Measurements from ENCODE around the gene RXRB. TPM values are rescaled to one million over a fixed set of nuclear protein-coding genes. Genes with fewer than 3 reads are reported as not detected.

Gene RXRB
- polyA plus RNA-seq, 2 of the 4 experiments (the other 2 are of a cell fraction) = 15.6 to 20.3 TPM

GRCh38 chr6:33213166-33213988 lies 12.9 kb upstream of the RXRB start:
- ChIA-PET POLR2A (no interaction called here), CTCF (no interaction called here)
- peaks cover 5% of the 10 kb centered on the region; the same call in 1 of the 3 replicates for H3K4me1 ChIP-seq
- WGBS (ENCODE audit: missing lambda C conversion rate) = 27% methylated on average over 25 of the region's 43 CpGs
- H3K4me2 ChIP-seq = peak overlapping the region; percentile 82
- peak overlapping the region; percentile 42 for H3K4me3 ChIP-seq
- peak overlapping the region; percentile 36 to 75; a peak in 4 of 6 replicates for H3K27ac ChIP-seq
- no peaks in the 10 kb centered on the region for H3K9me3 ChIP-seq
- no peak for DNase-seq (ENCODE audit: low read depth in 1 of 2, low spot score in 1 of 2)
- peak in 1 of 2 experiments; percentile 51; a peak in 3 of 6 replicates for ATAC-seq
- no peak for TF ChIP-seq ATOH8 (CRISPR knock-in tag; IDR thresholded peaks at IDR 0.05; ENCODE audit: low read depth)
- TF ChIP-seq MAX (IDR thresholded peaks at IDR 0.05) = no peak
- no peak for TF ChIP-seq HOXA7 (CRISPR knock-in tag; IDR thresholded peaks at IDR 0.05)
- TF ChIP-seq CEBPB (IDR thresholded peaks at IDR 0.05) = no peak
- TF ChIP-seq TP53 (CRISPR knock-in tag; IDR thresholded peaks at IDR 0.05) = no peak
- TF ChIP-seq, protein P1, sequence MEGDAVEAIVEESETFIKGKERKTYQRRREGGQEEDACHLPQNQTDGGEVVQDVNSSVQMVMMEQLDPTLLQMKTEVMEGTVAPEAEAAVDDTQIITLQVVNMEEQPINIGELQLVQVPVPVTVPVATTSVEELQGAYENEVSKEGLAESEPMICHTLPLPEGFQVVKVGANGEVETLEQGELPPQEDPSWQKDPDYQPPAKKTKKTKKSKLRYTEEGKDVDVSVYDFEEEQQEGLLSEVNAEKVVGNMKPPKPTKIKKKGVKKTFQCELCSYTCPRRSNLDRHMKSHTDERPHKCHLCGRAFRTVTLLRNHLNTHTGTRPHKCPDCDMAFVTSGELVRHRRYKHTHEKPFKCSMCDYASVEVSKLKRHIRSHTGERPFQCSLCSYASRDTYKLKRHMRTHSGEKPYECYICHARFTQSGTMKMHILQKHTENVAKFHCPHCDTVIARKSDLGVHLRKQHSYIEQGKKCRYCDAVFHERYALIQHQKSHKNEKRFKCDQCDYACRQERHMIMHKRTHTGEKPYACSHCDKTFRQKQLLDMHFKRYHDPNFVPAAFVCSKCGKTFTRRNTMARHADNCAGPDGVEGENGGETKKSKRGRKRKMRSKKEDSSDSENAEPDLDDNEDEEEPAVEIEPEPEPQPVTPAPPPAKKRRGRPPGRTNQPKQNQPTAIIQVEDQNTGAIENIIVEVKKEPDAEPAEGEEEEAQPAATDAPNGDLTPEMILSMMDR (IDR thresholded peaks at IDR 0.05) = no peak
- TF ChIP-seq ZSCAN20 (CRISPR knock-in tag; IDR thresholded peaks at IDR 0.05) = no peak
- no peak for TF ChIP-seq KDM5A (IDR thresholded peaks at IDR 0.05)
- TF ChIP-seq MAFK (IDR thresholded peaks at IDR 0.05; ENCODE audit: partially characterized antibody) = no peak
- TF ChIP-seq RFX5 (IDR thresholded peaks at IDR 0.05) = no peak
- no peak for TF ChIP-seq FOXS1 (CRISPR knock-in tag; IDR thresholded peaks at IDR 0.05)
- TF ChIP-seq, protein P2, sequence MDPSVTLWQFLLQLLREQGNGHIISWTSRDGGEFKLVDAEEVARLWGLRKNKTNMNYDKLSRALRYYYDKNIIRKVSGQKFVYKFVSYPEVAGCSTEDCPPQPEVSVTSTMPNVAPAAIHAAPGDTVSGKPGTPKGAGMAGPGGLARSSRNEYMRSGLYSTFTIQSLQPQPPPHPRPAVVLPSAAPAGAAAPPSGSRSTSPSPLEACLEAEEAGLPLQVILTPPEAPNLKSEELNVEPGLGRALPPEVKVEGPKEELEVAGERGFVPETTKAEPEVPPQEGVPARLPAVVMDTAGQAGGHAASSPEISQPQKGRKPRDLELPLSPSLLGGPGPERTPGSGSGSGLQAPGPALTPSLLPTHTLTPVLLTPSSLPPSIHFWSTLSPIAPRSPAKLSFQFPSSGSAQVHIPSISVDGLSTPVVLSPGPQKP (IDR thresholded peaks at IDR 0.05; ENCODE audit: low read depth, low read length) = no peak
- no peak for FAIRE-seq

GRCh38 chr6:33212857-33213165 lies 12.3 kb upstream of the RXRB start:
- no peak for ATAC-seq
- TF ChIP-seq CHD2 (IDR thresholded peaks at IDR 0.05; ENCODE audit: low read length, partially characterized antibody) (no peak), JUN (IDR thresholded peaks at IDR 0.05) (no peak), FOSB (CRISPR knock-in tag; IDR thresholded peaks at IDR 0.05) (no peak), MAFK (IDR thresholded peaks at IDR 0.05; ENCODE audit: partially characterized antibody) (no peak), HOXB13 (CRISPR knock-in tag; IDR thresholded peaks at IDR 0.05; ENCODE audit: low read depth) (no peak), MAX (IDR thresholded peaks at IDR 0.05) (no peak), FOSL2 (IDR thresholded peaks at IDR 0.05) (no peak), FOSL2 (CRISPR knock-in tag; IDR thresholded peaks at IDR 0.05) (no peak), TFCP2L1 (CRISPR knock-in tag; IDR thresholded peaks at IDR 0.05) (no peak), SREBF2 (IDR thresholded peaks at IDR 0.05) (no peak), MYC (IDR thresholded peaks at IDR 0.05; ENCODE audit: borderline replicate concordance, low read length) (no peak), KDM1A (IDR thresholded peaks at IDR 0.05; ENCODE audit: low read depth) (no peak), RNF2 (IDR thresholded peaks at IDR 0.05; ENCODE audit: borderline replicate concordance, low read depth) (no peak), ESRRA (IDR thresholded peaks at IDR 0.05; ENCODE audit: borderline replicate concordance, low read length) (no peak), ZFP36 (IDR thresholded peaks at IDR 0.05; ENCODE audit: borderline replicate concordance, partially characterized antibody) (no peak), RARB (CRISPR knock-in tag; IDR thresholded peaks at IDR 0.05) (no peak), POLR2A (IDR thresholded peaks at IDR 0.05; ENCODE audit: low read length) (no peak), ATOH8 (CRISPR knock-in tag; IDR thresholded peaks at IDR 0.05; ENCODE audit: low read depth) (no peak), NR3C1 (IDR thresholded peaks at IDR 0.05) (no peak)
- WGBS (ENCODE audit: missing lambda C conversion rate) = 23% methylated on average over 6 of the region's 6 CpGs
- DNase-seq (ENCODE audit: low read depth in 1 of 2, low spot score in 1 of 2) = no peak
- POLR2A ChIA-PET = no interaction called here
- peak overlapping the region; percentile 42 for H3K4me3 ChIP-seq
- peak overlapping the region; percentile 82 for H3K4me2 ChIP-seq
- no peaks in the 10 kb centered on the region for H3K9me3 ChIP-seq
- CTCF ChIA-PET = no interaction called here
- peak overlapping the region; percentile 36 to 75; a peak in 4 of 6 replicates for H3K27ac ChIP-seq
- peaks cover 5% of the 10 kb centered on the region; the same call in 1 of the 3 replicates for H3K4me1 ChIP-seq
- FAIRE-seq = no peak

Data from A549 (cell line).